Left hindlimb (tissue), 1 donor: ENCODE data around the gene ACBD6.
"Not testable (repeated sequence)": the region's sequence is repeated elsewhere in the genome, so short reads cannot be mapped to it uniquely, and the experiment has no call there.

Experiments
- DNase-seq: peaks from one replicate; pipeline ENCODE4 v3.0.0-alpha.2; 2018

ACBD6 gene

GRCh38 chr1:180412583-180412982 lies 89.8 kb downstream of the ACBD6 start:
- no peak for DNase-seq

GRCh38 chr1:180408128-180408527 lies 94.2 kb downstream of the ACBD6 start:
- DNase-seq, result not testable (repeated sequence)

GRCh38 chr1:180407051-180407450 lies 95.3 kb downstream of the ACBD6 start:
- no peak for DNase-seq

- no peak for DNase-seq
Observed at GRCh38 chr1:180402551-180402950, 99.8 kb downstream of the ACBD6 start.

- no peak for DNase-seq
Observed at GRCh38 chr1:180402001-180402400, 100.4 kb downstream of the ACBD6 start.

GRCh38 chr1:180397175-180397574 lies 105.2 kb downstream of the ACBD6 start:
- no peak for DNase-seq

- DNase-seq, result no peak
Observed at GRCh38 chr1:180392427-180393145, 109.8 kb downstream of the ACBD6 start.

GRCh38 chr1:180392020-180392419 lies 110.4 kb downstream of the ACBD6 start:
- no peak for DNase-seq

GRCh38 chr1:180387413-180387812 lies 115.0 kb downstream of the ACBD6 start:
- DNase-seq, result no peak

- no peak for DNase-seq
Observed at GRCh38 chr1:180386745-180387367, 115.5 kb downstream of the ACBD6 start.

- DNase-seq, result no peak
Observed at GRCh38 chr1:180385144-180385543, 117.2 kb downstream of the ACBD6 start.

GRCh38 chr1:180384286-180385005 lies 117.9 kb downstream of the ACBD6 start:
- no peak for DNase-seq

- no peak for DNase-seq
Observed at GRCh38 chr1:180382326-180383115, 119.9 kb downstream of the ACBD6 start.

- no peak for DNase-seq
Observed at GRCh38 chr1:180381184-180381580, 121.2 kb downstream of the ACBD6 start.

- no peak for DNase-seq
Observed at GRCh38 chr1:180380259-180381183, 121.9 kb downstream of the ACBD6 start.

- no peak for DNase-seq
Observed at GRCh38 chr1:180376800-180377199, 125.6 kb downstream of the ACBD6 start.

GRCh38 chr1:180376253-180376652 lies 126.1 kb downstream of the ACBD6 start:
- no peak for DNase-seq

GRCh38 chr1:180372728-180373127 lies 129.6 kb downstream of the ACBD6 start:
- DNase-seq, result no peak

GRCh38 chr1:180370597-180370996 lies 131.8 kb downstream of the ACBD6 start:
- no peak for DNase-seq

GRCh38 chr1:180370188-180370587 lies 132.2 kb downstream of the ACBD6 start:
- no peak for DNase-seq

GRCh38 chr1:180369061-180369460 lies 133.3 kb downstream of the ACBD6 start:
- no peak for DNase-seq
